Stimulated activated CD4-positive, alpha-beta T cell treated with anti-CD3 and anti-CD28 coated beads, TNF-alpha, amount 100 ng/mL, for 4 hours (primary cell): ENCODE data around the gene TRAPPC5.
"Not testable (repeated sequence)": the region's sequence is repeated elsewhere in the genome, so short reads cannot be mapped to it uniquely, and the experiment has no call there.

ENCODE experiments used
- DNase-seq, 3 experiments: peaks; one replicate each; pipeline ENCODE4 v3.0.0-alpha.2; 2020; ENCODE audit warnings: low read depth in 3 of 3

The TRAPPC5 gene

DNA sequence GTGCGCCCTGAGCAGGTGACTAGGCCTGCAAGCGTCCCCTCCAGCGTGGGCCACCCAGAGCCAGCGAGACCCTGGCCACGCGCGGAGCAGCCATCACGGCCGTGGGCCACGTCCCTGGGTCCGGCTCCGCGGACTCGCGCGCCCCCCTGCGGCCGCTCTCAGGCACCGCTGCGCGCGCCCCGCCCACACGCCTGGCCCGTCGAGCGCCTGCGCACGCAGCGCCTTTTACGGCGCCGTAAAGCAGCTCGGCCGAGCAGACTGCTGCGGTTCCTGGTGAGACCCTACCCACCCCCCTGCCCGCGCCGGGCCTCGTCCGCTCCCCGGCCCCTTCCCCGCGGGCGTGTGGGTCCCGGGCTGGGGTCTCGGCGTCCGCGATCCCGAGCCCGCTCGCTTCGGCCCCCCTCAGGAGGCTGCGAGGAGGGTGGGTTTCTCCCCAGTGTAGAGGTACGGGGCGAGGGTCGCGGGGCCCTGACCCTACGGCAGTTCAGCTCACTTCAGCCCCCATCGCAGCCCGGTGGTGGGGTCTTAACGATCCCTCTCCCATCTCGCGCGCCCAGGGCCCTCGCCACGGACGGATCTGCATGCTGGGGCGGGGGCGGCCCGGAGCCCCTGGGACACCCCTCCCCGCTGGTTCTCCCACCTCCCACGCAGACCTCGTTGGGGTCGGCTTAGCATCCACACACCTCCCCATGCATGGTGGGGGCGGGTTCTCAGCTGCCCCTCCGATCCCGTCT lies at the start of gene TRAPPC5:
Gene TRAPPC5 (plus strand): TSS at position 228 of the 734 bp plus-strand sequence. CDS start 1,421 bp downstream, outside the sequence.
- DNase-seq = peak; percentile 73 to 85 (median 80)

DNA sequence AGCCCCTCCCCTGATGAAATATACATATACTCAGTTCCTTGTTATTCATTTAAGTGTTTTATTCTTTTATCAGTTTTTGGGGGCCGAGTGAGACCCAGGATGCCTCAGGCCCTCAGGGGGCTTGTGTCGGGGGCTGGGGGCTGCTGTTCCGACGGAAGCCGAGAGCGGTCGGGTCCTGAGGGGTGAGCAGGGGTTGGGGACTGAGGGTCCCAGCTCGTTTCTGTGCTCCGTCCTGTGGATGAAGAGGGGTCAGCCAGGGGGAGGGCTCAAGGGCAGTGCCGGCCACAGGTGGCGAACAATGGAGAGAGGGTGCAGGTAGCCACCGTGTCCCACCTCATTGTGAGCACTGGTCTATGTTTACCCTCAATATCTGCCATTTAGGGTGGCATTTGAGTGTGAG lies 49.1 kb upstream of the TRAPPC5 start:
- DNase-seq = no peak

DNA sequence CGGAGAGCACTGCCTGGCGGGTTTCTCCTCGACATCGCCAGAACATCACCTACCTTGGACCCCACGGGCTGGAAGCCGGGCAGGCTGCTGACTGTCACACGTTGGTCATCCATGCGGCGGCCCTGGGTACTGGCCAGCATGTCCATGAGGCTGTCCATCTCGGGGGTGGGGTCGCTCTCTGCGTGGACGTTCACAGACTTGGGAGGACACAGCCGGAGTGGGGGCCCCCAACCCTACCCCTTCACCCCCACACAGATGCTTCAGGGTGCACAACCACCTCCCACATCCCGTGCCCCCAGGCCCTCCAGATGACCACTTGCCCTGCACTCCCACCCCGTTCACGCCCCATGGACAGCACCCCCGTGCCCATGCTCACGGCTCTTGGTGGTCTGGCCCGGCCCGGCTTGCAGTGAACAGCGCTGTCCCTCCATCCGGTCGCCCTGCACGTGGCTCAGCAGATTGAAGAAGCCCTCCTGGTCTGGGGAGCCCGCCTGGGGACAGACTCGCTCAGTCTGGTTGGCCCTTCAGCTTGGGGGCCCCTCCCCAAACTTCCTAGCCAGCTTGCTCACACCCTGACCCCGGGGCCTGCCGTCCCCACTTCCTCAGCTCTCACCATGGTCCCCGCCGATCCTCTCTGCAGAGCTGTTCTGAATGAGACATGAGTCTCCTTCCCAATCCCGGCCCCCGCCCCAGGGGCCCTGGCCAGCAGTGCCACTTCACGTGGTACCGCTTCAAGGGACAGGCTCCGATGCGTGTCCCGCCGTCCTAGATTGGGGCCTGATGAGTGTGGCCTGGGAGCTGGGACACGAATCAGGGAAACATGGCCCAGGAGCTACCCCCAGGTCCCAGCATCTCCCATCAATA lies 48.1 kb upstream of the TRAPPC5 start:
- DNase-seq = no peak

- no peak for DNase-seq
Measured at GRCh38 chr19:7633698-7634097, 46.9 kb upstream of the TRAPPC5 start, which contains the start of gene PCP2. Gene PCP2 (minus strand): TSS chr19:7633719. CDS start chr19:7633457, 262 bp downstream.

DNA sequence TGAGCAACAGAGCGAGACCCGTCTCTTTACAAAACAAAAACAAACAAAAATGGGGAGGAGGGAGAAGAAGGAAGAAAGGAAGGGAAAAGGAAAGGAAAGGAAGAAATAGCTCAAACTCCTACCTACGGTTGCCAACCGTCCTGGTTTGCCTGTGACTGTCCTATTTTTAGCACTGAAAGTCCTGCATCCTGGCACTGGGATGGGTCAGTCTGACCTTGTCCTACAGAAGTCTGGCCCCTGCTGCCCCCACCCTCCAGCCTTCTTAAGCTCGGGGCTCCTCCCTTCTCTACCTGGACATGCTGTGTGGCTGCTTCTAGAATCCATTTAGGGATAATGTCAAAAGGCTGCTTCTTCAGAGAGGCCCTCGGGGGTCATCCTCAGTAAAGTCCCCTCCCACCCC lies 45.0 kb upstream of the TRAPPC5 start:
- DNase-seq = no peak

DNA sequence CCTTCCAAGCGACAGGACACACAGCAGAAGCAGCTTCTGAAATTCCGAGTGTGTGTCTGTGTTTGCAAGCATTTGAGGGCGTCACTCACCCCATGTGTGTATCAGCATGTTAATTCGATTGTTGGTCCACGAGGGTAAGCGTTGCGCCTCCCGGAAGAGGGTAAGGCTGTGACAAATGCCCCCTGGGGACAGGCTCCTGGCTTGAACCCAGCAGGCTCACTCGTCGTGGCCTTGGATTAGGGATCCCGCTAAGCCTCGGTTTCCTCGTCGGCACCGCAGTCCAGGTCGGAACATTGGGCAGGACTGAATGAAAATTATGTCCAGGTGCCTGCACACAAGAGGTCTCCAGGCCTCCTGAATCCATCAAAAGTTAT lies 44.3 kb upstream of the TRAPPC5 start:
- DNase-seq = no peak

DNA sequence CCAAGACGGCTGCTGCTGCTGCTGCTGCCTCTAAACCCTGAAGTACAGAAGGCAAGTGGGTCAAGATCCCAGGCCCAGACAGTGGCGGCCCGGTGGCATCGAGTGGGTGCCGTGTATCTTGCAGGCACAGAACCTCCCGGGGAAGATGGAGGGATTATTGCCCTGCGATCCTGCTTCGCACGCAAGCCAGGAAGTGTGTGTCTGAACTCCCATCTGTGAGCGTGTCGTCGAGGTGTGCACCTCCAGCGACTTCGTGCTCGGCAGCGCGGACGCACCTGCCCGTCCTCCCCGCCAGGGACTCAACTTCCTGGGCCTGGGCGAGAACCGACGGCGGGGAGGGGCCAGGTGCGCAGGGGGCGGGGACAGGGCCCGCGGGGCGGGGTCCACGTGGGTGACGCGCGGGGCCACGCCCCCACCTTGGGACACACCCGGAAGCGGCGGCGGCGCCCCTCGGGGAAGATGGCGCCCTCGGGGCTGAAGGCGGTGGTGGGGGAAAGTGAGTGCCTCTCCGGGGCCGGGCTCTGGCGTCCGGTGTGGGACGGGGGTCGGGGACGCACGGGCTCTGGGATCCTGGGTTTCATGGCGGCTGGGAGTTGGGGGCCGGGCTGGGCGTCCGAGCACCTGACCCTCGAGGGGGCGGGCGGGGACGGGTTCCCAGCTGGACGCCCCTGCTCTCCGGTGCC lies 43.8 kb upstream of the TRAPPC5 start, which contains the start of gene STXBP2:
Gene STXBP2 (plus strand): TSS at position 420 of the 683 bp plus-strand sequence. CDS start 40 bp downstream, at position 460.
- DNase-seq = peak; percentile 89 to 92 (median 89)

- no peak for DNase-seq
Measured at GRCh38 chr19:7637374-7638256, 43.0 kb upstream of the TRAPPC5 start.

- no peak for DNase-seq
Measured at GRCh38 chr19:7638802-7639465, 41.7 kb upstream of the TRAPPC5 start.

GRCh38 chr19:7639863-7640348 lies 40.7 kb upstream of the TRAPPC5 start:
- DNase-seq = no peak

DNA sequence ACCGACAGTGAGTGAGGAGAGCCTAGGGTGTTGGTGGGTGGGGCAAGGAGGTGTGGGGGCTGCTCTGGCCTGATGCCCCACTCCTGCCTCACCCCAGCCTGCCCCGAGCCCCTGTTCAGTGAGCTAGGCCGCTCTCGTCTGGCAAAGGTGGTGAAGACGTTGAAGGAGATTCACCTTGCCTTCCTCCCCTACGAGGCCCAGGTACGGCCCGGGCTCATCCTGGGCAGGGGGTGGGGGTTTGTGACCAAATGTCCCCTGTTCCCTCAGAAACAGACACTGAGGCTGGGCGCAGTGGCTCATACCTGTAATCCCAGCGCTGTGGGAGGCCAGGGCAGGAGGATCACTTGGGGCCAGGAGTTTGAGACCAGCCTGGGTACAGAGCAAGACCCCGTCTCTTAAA lies 39.8 kb upstream of the TRAPPC5 start:
- no peak for DNase-seq

GRCh38 chr19:7641290-7642276 lies 39.0 kb upstream of the TRAPPC5 start:
- no peak for DNase-seq

DNA sequence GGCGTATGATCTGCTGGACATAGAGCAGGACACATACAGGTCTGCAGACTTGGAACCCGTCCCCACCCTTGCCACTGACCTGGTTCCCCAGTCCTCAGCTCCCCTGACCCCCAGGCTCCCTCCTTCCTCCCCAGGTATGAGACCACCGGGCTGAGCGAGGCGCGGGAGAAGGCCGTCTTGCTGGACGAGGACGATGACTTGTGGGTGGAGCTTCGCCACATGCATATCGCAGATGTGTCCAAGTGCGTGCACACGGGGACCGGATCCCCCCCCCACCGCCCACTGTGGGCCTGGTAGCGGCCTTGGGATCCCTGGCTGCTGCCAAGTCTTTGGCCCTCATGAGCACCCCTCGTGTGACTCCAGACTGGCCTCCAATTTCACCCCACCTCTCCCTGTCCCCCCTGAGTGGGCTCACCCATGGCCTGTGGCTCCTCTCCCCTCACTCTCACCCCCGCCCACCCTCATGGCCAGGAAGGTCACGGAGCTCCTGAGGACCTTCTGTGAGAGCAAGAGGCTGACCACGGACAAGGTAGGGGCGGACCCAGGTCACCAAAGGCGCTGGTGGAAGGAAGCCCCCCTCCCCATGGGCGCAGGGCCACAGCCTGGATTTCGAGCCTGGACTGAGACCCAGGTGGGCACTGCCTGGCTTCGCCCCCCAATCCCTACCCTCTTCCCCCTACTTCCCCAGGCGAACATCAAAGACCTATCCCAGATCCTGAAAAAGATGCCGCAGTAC lies 38.2 kb upstream of the TRAPPC5 start:
- DNase-seq = no peak

- no peak for DNase-seq
Measured at GRCh38 chr19:7643031-7643415, 37.6 kb upstream of the TRAPPC5 start.

DNA sequence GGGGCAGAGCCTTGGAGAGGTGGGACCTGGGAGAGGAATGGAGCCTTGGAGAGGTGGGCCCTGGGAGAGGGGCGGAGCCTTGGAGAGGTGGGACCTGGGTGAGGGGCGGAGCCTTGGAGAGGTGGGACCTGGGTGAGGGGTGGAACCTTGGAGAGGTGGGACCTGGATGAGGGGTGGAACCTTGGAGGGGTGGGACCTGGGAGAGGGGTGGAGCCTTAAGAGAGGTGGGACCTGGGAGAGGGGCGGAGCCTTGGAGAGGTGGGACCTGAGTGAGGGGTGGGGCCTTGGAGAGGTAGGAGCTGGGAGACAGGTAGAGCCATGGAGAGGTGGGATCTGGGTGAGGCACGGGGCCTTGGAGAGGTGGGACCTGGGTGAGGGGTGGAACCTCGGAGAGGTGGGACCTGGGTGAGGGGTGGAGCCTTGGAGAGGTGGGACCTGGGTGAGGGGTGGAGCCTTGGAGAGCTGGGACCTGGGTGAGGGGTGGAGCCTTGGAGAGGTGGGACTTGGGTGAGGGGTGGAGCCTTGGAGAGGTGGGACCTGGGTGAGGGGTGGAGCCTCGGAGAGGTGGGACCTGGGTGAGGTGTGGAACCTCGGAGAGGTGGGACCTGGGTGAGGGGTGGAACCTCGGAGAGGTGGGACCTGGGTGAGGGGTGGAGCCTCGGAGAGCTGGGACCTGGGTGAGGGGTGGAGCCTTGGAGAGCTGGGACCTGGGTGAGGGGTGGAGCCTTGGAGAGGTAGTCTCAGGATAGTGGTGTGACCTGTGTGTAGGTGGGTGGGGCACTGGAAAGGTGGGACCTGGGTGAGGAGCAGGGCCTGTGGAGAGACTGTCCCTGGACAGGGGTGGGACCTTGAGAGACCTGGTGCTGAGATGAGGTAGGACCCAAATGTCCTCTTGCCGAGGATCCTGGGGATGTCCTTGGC lies 36.7 kb upstream of the TRAPPC5 start:
- not testable (repeated sequence) for DNase-seq

DNA sequence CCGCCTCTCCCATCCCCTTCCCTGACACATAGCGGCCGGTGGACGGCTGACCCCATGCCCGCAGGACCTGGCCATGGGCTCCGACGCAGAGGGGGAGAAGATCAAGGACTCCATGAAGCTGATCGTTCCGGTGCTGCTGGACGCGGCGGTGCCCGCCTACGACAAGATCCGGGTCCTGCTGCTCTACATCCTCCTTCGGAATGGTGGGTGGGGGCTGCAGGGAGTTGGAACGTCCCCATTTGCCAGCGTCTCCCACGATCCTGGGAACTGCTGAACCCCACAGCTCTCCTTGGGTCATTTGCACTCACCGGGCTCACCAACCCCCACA lies 36.1 kb upstream of the TRAPPC5 start:
- DNase-seq = no peak

DNA sequence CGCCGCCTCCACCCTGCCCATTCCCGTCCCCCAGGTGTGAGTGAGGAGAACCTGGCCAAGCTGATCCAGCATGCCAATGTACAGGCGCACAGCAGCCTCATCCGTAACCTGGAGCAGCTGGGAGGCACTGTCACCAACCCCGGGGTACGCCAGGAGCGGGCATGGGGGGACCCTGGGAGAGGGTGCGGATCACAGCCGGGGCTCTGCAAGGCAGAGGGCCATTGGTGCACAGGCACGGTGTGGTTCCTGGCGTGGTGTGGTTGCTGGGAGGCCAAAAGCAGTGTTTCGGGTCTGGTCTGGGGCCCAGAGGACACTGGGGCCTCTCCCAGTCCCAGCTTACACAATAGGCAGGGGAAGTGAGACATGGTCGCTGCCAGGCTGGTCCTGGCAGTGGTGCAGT lies 35.5 kb upstream of the TRAPPC5 start:
- DNase-seq = no peak
